Activated CD8-positive, alpha-beta memory T cell treated with anti-CD3 and anti-CD28 coated beads, Interleukin-2, amount 50 U/mL, for 24 hours (primary cell): ENCODE data around the gene NPTN.
"Not testable (repeated sequence)": the region's sequence is repeated elsewhere in the genome, so short reads cannot be mapped to it uniquely, and the experiment has no call there.

Experiments
- DNase-seq: peaks from one replicate; pipeline ENCODE4 v3.0.0-alpha.2; 2020; ENCODE audit errors: extremely low read depth

The NPTN gene

DNA sequence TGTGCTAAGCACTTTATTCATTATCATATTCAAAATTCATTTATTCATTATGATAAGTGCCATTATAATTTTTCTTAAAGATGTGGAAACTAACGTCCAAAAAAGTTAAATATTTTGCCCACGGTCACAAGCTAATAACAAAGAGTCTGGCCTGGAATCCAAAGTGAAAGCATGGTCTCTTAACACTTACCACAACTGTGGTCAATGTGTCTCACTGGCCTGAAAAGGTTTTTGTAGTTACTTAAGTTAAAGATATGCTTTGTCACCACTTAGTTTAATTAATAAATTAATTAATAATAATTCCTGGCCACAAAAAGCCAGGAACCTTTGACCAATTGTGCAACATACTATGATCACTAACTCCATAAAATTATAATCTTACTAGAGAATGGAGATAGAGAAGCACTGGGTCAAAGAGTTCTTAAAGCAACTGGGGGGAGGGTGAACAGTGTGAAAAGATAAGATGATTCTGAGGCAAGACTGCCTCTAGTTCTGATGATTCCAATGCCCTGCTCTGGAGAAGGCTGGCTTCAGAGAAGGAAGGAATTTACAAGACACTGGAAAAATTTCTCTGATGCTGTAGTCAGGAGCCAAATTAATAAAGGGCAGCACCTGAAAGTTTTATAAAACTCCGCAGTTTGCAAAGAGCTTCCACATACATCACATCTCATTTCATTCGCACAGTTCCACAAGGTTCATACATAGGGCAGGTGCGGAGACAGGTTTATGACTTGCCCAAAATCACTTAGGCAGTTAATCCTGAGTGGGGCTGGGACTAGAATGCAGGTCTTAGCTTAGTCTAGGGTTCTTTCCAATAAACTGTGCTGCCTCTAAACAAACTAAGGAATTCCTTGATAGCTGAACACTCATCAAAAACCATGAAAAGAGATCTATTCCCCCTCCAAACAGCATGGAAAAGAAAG lies 32.5 kb downstream of the NPTN start:
- DNase-seq: no peak

DNA sequence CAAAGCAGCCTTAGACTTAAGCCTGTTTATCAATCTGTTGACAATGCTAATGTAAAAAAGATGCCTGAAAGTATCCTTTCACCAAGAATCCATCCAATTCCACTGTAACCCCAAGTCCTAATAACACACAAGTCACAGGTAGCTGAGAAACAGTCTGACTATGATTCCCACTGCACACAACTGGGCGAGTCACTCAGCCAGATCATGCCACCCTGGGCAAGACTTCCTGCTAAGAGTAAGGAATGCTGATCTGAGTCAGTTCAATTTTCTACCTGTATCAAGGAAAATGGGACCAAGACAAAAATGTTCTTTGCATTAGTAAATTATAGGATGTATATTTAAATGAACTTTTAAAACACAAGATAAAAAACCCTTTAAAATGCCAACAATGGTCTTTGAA lies 33.3 kb downstream of the NPTN start:
- no peak for DNase-seq

DNA sequence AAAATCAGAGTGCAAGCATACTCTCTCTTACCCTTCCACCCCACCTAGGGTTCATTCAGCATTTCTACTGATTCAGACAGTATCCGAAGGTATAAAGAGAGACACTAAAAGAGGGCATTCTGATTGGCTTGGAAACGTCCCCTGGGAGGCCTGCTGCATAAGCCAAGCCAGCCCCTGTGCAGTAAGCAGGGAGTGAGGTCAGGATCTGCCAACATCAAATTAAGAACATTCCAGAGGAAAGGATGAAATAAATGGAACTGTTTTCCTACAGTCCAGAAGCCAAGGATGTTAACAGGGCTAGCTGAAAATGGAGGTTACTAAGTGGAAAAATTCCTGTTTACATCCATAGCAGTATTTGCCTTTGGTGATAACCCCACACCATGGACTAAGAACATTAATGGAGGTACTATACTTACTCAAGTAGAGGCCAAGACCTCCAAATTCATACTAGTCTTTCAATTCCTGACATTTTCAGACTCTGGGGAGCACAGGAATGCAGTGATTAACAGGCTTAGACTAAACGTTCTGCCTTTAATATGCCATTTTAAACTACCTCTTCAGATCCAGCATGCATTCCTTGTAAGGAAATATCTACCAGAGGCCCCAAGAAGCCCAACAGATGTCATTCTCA lies 34.5 kb downstream of the NPTN start:
- DNase-seq: no peak

DNA sequence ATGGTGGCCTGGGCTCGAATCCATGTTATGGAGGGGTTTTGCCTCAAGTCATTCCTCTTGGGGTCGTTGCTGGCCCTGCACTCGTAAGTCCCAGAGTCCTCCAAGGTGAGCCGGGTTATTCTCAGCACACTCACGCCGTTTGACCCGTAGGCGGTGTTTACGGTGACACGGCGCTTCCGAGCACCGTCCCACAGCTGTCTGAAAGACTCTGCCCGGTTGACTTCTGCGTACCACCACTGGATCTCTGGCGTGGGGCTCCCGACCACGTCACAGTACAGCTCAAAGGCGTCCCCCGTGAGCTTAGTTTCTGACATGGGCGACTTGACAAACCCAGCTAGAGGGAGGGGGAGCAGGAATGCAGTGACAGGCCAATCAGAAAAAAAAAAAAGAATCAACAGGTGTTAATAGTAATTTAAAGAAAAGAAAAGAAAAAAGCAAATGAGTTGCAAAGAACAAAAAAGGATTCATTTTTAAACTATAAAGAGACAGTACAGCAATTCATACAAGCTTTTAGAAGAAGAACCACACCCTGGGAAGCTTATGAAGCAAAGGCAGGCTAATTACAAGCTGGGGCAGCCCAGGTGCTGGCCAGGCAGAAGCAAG lies 36.1 kb downstream of the NPTN start:
- no peak for DNase-seq

DNA sequence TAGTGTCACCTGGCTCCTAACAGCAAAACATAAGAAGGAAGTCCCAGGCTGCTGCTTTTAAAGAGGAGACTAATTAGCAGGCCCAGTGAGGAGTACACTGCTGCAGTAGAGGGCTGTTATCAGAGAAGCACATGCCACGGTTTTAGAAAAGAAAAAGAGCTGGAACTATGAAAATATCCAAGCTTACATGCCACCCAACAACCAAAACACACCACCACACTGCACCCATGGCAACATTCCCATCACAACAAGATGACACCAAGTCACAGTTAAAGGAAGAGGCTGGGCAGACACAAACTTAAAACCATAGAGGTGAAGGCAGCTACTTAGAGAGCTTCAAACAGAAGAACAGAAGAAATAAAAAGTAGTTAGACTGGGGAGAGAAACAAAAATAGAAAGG lies 37.0 kb downstream of the NPTN start:
- no peak for DNase-seq

DNA sequence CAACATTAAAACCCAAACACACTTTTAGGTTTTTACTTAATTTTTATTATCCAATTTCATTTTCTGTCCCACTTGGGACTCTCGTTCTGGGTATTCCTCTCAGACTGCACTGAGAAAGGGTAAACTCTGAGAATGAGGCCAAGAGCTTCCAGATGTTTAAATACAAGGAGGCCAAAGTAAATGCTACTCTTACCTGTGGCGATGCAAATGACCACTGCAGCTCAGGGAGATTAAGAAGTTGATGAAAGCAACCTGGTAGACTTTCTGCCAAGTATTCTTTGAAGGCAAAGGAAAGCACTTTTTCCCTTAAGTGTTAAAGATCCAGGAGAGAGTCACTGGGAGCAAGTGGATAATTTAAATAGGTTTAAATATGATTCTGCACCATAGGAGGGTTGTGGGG lies 39.1 kb downstream of the NPTN start:
- DNase-seq: no peak

DNA sequence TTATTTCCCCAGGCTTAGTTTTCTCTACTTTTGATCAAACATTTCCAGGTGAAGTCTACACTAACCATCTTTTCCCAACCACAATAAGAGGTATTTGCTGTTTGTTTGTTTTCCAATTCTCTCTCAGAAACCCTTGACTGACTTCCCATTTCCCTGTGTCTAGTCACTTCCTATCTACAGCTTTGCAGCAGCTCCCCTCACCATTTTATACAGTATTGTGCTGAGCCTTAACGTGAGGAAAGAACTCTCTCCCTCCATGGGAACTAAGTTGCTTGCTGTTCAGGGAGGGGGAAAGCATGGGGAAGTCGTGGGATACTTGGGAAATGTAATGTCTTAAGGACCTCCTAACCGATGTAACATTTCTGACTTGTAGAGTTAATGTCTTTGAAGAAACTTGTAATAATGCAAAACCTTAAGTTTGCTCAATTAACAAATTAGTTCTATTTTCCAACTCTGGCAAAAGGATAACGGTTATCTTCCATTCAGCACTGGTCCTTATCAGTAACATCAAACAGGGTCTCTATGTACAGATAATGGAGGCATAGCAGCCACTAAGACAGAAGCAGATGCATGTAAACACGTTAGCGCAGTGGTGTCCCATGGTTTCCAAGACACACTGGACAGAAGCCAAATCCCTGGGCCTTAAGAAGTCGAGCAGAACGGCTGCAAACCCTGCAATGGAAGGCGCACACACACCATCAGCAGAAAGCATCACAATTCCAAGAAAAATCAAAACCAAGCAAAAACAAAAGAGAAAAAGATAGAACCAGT lies 39.7 kb downstream of the NPTN start:
- no peak for DNase-seq

DNA sequence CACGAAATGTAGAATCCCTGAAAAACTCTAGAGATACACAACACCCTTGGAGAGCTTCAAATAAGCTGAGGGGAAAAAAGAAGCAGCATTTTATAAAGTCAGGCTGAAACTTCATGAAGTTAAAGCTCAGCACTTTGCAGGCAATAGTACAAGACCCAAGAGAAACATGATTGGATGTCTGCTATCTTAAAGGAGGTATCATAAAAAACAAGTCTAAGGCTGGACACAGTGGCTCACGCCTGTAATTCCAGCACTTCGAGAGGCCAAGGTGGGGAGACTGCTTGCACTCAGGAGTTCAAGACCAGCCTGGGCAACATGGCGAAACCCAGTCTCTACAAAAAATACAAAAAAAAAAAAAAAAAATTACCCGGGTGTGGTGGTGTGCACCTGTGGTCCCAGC lies 42.9 kb downstream of the NPTN start:
- DNase-seq: no peak

DNA sequence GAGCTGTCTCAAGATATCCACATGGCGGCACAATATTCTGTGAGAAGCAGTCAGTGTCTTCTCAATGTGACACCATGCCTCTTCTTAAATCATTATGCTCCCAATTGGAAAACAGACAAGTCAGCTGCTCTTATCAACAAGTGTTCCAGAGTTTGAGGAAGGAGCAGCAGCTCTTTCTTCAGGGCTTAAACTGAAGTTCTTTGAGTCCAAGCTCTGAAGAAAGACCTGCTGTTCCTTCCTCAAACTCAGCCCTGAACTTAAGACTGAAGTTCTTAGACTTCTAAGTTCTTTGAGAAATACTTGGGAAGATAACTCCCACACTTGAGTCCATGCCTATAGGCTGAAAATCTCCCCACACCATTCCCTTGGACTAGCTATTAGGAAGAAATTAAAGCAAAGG lies 43.4 kb downstream of the NPTN start:
- DNase-seq: no peak

DNA sequence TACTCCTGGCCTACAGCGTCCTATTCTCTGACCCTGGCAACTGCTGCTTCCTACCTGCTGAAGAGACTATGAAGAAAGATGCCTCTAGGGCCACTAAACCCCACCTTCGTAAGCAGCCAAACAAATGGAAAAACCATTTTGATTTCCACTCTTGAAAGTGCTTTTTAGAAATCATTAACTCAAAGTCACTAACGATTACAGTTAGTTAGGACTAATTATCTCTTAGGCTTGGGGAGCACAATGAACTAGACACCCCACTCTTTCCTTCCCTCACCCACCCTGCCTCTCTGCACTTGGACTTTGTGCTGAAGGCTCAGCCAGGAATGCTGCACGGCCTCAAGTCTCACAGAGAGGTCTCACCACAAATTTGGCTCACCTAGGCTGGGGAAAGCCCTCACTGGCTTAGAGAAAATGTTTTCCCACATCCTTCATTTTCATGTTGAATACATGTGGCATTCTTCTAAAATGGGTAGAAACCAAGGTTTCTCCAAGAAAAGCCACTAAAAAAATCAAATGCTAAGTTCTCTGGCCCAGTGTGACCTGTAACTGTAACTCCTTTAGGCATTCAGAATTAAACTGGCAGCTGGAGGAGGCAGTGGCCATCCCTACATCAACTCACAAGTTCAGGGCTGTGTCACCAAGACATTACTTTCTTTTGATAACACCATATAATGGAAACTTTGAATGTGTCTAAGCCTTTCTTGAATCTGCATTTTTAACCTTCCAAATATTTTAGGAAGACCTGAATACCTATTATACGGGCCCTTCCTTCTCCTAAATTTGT lies 47.1 kb downstream of the NPTN start:
- DNase-seq: no peak

DNA sequence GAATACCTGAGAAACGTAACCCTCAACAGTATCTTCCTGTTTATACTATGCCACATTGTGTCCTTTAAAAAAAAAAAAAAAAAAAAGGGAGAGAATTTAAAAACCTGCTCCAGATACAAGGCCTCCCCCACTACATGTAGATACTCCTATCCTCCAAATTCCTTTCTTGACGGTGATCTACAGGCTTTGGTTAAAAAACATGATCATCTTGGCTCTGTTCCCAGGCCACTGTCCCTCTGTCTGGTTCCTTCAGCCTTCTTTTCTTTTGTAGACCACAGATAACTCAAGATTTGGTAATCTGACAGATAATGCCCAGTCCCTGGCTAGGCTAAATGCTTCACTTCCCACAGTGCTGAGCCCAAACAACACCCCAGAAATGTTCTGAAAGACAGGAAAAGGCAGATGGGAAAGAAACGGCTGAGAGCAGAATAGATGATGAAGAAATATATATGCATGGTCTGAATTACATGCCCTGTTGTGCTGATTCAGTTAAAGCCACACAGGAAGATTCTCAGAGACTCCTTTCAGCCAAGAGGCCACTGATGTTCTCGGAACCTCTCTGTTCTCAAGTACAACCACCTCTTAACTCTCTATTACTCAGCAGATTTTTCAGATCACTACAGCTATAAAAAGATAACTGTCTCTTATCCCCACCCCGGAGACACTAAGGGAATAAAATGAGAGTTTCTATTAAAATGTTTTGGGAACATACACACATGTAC lies 48.3 kb downstream of the NPTN start:
- no peak for DNase-seq

DNA sequence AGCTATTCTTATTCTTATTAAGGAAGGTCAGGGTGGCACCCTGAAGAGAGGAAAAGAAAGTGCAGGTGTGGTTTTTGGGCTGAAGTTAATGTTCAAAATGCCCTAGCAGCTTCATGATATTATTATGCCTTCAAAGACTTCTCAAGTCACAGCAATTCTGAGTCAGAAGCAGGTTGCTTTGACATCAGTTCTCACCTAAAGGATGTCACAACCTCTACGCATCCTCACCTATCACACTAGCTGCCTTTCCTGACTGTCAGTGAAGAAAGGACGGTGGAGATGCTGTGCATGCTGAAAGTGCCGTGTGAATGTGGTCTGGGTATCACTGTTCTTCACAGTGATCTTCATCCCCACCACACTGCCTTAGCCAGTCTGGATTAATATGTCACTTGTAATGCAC lies 49.6 kb downstream of the NPTN start:
- DNase-seq: no peak

DNA sequence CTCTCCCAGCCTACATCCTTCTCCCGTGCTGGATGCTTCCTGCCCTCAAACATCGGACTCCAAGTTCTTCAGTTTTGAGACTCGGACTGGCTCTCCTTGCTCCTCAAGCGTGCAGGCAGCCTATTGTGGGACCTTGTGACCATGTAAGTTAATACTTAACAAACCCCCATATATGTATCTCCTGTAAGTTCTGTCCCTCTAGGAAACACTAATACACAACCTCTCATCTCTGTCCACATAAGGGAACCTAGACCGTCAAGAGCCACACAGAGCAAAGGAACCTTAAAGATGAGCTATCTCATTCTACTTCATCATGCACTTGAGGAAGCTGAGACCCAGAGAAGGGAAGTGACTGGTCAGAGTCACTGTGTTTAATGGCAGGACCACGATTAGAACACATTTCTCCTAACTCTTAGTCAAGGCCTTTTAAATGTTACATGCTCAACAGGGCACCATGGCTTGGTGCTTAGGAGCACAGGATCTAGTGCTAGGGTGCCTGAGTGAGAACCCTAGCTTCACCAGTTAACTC lies 50.3 kb downstream of the NPTN start:
- no peak for DNase-seq

DNA sequence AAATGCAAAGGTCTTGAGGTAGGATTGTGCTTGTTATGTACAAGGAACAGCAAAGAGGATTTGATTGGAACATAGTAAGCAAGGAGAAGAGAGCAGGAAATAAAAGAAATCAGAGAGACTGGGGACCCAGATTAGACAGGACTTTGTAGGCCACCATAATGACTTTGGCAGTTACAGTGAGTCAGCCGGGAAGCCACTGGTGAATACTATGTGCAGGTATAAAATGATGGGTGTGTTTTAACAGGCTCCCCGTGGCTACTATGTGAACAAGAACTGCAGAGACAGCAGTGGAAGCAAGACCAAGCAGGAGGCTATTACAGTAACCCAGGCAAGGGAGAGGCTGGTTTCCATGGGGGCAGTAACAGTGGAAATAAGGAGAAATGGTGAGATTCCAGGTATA lies 55.2 kb downstream of the NPTN start:
- DNase-seq: no peak

DNA sequence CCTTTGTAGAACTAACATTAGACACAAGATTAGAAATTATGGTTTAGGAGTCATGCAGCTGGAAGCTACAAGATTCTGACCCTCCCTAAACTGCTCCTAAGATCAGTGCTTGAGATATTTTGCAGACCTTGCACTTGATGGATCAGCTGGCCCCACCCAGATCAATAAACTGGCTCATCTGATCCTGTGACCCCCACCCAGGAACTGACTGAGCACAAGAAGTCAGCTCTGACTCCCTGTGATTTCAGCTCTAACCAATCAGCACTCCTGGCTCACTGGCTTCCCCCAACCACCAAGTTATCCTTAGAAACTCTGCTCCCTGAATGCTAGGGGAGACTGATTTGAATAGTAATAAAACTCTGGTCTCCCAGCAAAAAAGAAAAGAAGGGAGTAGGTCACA lies 55.6 kb downstream of the NPTN start:
- not testable (repeated sequence) for DNase-seq

DNA sequence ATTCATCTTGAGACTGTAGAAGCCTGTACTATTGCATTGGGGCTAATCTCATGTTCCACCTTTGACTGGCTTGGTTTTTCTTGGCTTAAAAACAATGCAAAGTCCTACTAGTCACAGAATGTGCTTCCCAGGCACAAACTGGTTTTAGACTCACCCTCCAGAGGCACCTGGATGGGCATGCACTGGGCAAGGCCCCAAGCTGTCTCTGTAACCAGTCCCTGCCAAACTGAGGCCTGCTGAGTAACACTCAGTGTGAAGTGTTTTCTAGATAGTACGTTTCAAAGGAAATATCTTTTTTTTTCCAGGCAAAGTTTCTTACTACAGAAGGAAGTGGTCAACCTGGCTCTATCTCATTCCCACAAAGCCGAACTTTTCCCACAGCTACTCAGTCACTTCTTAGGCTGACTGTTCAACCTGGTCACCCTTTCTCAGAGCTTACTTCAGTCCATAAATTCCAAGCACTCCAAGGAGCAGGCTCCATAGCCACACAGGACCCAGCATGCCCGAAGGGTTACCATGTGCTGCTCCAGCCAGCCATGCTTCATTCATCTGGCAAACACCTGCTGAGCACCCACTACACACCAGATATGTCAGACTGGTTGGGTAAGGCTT lies 57.4 kb downstream of the NPTN start:
- no peak for DNase-seq

DNA sequence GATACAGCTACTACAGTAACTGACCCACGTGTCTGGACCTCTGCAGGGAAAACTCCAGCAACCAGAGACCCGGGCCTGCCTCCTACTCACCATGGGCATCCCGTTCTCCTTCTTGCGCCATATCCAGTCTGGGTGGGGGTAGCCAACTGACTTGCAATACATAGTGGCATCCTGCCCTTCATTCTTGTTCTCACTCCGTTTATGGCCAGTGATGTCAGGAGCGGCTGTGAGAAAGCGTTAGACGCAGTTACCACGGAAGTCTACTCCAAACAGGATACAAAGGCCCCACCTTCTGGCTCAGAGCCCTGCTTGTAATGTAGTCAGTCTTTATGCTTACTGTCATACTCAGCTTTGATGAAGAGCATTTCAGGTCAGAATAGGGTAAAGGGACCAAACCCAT lies 59.6 kb downstream of the NPTN start:
- no peak for DNase-seq

DNA sequence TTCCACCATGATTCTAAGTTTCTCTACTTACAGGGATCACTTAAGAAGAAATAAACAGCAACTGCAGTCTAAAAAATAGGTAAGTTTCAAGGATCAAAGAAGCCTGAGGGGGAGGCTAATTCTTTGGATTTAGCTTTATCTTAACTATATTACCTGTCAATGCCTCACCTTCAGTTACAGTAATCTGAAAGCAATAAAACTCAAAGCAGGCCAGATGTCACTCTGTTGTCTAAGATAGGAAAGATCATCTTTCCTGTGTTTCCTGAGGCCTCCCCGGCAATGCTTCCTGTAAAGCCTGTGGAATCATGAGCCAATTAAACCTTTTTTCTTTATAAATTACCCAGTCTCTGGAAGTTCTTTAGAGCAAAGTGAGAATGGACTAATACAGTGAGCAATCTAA lies 60.2 kb downstream of the NPTN start:
- no peak for DNase-seq

DNA sequence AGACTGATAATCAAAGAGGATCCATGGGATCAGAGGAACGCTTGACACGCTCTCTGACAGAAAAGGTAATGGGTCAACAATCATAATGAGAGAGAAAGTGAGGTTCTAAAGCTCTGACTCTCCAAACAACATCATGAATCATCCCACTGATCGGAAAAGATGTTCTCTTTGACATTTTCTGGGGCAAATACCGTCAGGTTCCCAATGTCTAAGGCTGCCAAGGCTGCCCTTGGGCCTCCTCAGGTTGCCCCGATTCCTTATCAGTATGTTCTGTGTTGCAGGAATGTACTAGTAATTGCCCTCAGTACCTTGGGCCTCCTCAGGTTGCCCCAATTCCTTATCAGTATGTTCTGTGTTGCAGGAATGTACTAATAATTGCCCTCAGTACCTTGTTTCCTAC lies 60.9 kb downstream of the NPTN start:
- no peak for DNase-seq

DNA sequence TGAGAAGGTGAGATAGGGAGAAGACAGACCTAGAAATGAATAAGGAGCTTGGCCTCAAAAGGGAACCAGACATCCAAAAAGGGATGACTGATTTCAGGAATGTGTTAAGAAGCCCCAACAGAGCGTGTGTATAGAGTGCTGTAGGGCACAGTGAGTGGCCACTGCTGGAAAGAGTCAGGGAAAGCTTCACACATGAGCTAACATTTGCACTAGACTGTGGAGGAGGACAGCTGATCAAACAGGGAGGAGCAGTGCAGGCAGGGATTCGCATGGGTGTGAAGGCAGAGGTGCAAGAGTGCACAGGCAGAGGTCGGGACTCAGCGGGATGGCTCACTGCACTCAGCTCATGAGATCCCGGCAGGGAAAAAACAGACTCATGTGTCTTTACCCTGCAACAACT lies 61.8 kb downstream of the NPTN start:
- no peak for DNase-seq
